PC-3 (cell line): ENCODE measurements around the gene EMC8. TPM values are rescaled to one million over a fixed set of nuclear protein-coding genes. Genes with fewer than 3 reads are reported as not detected.

Source experiments
- ATAC-seq: fragments of 200-7000 bp; cut with Tn5 transposase; 2 replicates; pipeline ENCODE4 v1.9.1; 2020; ENCODE audit warnings: mild to moderate bottlenecking, moderate library complexity
- BruUV-seq: library from RNA; stranded (reverse); fragments of 400-500 nt; replicated peaks from 2 replicates; lab custom pipeline; 2021; lab: Mats Ljungman, UMichigan
- CTCF ChIA-PET: fragments of 300-600 bp; sonication (Branson Sonifier 250); formaldehyde crosslinking; loops from one replicate; lab custom pipeline; 2022; ENCODE audit warnings: antibody characterized with exemption; lab: Charles Lee
- POLR2A ChIA-PET: fragments of 300-600 bp; sonication (Branson Sonifier 250); formaldehyde crosslinking; loops from one replicate; lab custom pipeline; 2022; ENCODE audit warnings: antibody characterized with exemption; ENCODE audit not compliant: unreplicated experiment; lab: Charles Lee
- DNase-seq: peaks from one replicate; pipeline ENCODE4 v3.0.0-alpha.2; 2015
- H2AFZ ChIP-seq: fragments of 300-600 bp; sonication (generic); 2 replicates; pipeline ENCODE4 v1.6.0; 2016; ENCODE audit warnings: antibody characterized with exemption, low read length
- H3F3A ChIP-seq: fragments of 300-600 bp; sonication (generic); one replicate; pipeline ENCODE4 v1.6.0; 2017; ENCODE audit warnings: antibody characterized with exemption, low read length, control low read depth, mild to moderate bottlenecking; ENCODE audit not compliant: unreplicated experiment
- H3K27ac ChIP-seq: fragments of 300-600 bp; sonication (generic); 2 replicates; pipeline ENCODE4 v1.5.1; 2016; ENCODE audit warnings: mild to moderate bottlenecking, low read length
- H3K27me3 ChIP-seq: fragments of 300-600 bp; sonication (generic); 2 replicates; pipeline ENCODE4 v1.6.1; 2016; ENCODE audit warnings: low read length, mixed read lengths
- H3K36me3 ChIP-seq: fragments of 300-600 bp; sonication (generic); 2 replicates; pipeline ENCODE4 v1.6.1; 2016; ENCODE audit warnings: low read depth, mixed run types, low read length, mixed read lengths
- H3K4me1 ChIP-seq: fragments of 300-600 bp; sonication (generic); 2 replicates; pipeline ENCODE4 v1.5.1; 2016; ENCODE audit warnings: low read length; ENCODE audit not compliant: insufficient read depth
- H3K4me2 ChIP-seq: fragments of 300-600 bp; sonication (generic); 2 replicates; pipeline ENCODE4 v1.6.0; 2016; ENCODE audit warnings: low read length
- H3K4me3 ChIP-seq: fragments of 300-600 bp; sonication (generic); 2 replicates; pipeline ENCODE4 v1.5.1; 2016; ENCODE audit warnings: mild to moderate bottlenecking, low read length, mixed read lengths
- H3K79me2 ChIP-seq: fragments of 300-600 bp; sonication (generic); 2 replicates; pipeline ENCODE4 v1.6.1; 2017; ENCODE audit warnings: low read length, mixed read lengths
- H3K9ac ChIP-seq: fragments of 300-600 bp; sonication (generic); 2 replicates; pipeline ENCODE4 v1.6.0; 2016; ENCODE audit warnings: mild to moderate bottlenecking, low read length
- H3K9me2 ChIP-seq: fragments of 300-600 bp; sonication (generic); replicated peaks from 2 replicates; pipeline ENCODE4 v1.6.1; 2016; ENCODE audit warnings: mixed run types, low read length, mixed read lengths
- H3K9me3 ChIP-seq: fragments of 300-600 bp; sonication (generic); 2 replicates; pipeline ENCODE4 v1.6.1; 2016; ENCODE audit warnings: low read length, mixed read lengths
- H4K20me1 ChIP-seq: fragments of 300-600 bp; sonication (generic); 2 replicates; pipeline ENCODE4 v1.6.1; 2016; ENCODE audit warnings: low read length, mixed read lengths
- EZH2 ChIP-seq: fragments of 300-600 bp; sonication (generic); IDR thresholded peaks from one replicate; pipeline ENCODE4 v1.6.1; 2017; ENCODE audit warnings: antibody characterized with exemption, mild to moderate bottlenecking, low read length; ENCODE audit not compliant: unreplicated experiment
- EZH2phosphoT487 ChIP-seq: fragments of 300-600 bp; sonication (generic); IDR thresholded peaks from 2 replicates; pipeline ENCODE4 v1.6.1; 2018; ENCODE audit warnings: mild to moderate bottlenecking, antibody characterized with exemption, low read length, borderline replicate concordance
- intact Hi-C: fragments of 100-400 bp; cut with micrococcal nuclease; formaldehyde crosslinking; loops from 2 replicates; pipeline ENCODE4 v1.9.0; 2023
- total RNA-seq: library from RNA; depleted of rRNA; stranded (reverse); fragments of >200 nt; gene quantifications from 2 replicates; pipeline ENCODE4 v1.2.3, GENCODE V29; 2014
- TF ChIP-seq, protein P1 (sequence below): fragments of 300-600 bp; sonication (generic); conservative IDR thresholded peaks from 2 replicates; pipeline ENCODE4 v1.5.1; 2017; ENCODE audit warnings: antibody characterized with exemption, low read depth, mild to moderate bottlenecking, low read length

EMC8 gene
- total RNA-seq, 1 experiment from 2014 or later: 46.1 TPM

DNA sequence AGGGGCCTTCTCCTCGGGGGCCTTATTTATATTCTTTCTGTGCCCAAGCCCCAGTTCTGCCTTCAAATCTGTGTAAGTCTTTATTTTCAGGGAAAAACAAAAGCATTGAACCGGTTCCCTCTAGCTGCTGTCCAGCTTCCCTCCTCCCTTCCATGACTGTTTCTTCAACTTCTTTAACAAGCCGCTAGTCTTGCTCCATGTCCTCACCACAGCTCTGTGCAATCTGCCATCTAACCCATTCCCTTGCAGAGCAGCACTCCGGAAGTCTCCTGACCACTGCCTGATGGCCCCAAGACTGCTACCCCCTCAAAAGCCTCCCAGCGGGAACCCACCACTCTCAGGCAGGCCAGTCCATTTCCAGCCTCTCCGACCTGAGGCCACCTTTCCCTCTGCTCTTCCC, 16.9 kb downstream of the EMC8 start:
- CTCF ChIA-PET: no interaction called here
- no peak overlapping the region for H3K27ac ChIP-seq
- no peak for ATAC-seq
- TF ChIP-seq EZH2phosphoT487 (no peak), EZH2 (no peak)
- TF ChIP-seq, protein P1, sequence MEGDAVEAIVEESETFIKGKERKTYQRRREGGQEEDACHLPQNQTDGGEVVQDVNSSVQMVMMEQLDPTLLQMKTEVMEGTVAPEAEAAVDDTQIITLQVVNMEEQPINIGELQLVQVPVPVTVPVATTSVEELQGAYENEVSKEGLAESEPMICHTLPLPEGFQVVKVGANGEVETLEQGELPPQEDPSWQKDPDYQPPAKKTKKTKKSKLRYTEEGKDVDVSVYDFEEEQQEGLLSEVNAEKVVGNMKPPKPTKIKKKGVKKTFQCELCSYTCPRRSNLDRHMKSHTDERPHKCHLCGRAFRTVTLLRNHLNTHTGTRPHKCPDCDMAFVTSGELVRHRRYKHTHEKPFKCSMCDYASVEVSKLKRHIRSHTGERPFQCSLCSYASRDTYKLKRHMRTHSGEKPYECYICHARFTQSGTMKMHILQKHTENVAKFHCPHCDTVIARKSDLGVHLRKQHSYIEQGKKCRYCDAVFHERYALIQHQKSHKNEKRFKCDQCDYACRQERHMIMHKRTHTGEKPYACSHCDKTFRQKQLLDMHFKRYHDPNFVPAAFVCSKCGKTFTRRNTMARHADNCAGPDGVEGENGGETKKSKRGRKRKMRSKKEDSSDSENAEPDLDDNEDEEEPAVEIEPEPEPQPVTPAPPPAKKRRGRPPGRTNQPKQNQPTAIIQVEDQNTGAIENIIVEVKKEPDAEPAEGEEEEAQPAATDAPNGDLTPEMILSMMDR: no peak
- no peaks in the 10 kb centered on the region for H3K27me3 ChIP-seq
- no peaks in the 10 kb centered on the region for H3K9me3 ChIP-seq
- H4K20me1 ChIP-seq: 0 out of 2 replicates have a peak, but pooled peaks cover 3% of the 10 kb centered on the region
- POLR2A ChIA-PET: interaction anchor here (0.6 kb wide), 1 partner anchor 564 kb away, joined by 3 read pairs; no protein-coding TSS in a partner anchor
- no peaks in the 10 kb centered on the region for H3K9me2 ChIP-seq
- no peak overlapping the region for H3K9ac ChIP-seq
- H2AFZ ChIP-seq: no peak overlapping the region
- H3K4me1 ChIP-seq: peaks cover 16% of the 10 kb centered on the region
- DNase-seq: no peak
- peaks cover 6% of the 10 kb centered on the region; the same call in 1 of the 2 replicates for H3K79me2 ChIP-seq
- peaks cover 9% of the 10 kb centered on the region for H3F3A ChIP-seq
- intact Hi-C loops: no loop called here
- no TSS peak for BruUV-seq
- H3K4me2 ChIP-seq: no peak overlapping the region
- H3K36me3 ChIP-seq: peaks cover 9% of the 10 kb centered on the region; the same call in 1 of the 2 replicates
- H3K4me3 ChIP-seq: no peak overlapping the region

- Histone ChIP-seq H2AFZ (no peak overlapping the region), H3K9ac (no peak overlapping the region), H3K4me2 (no peak overlapping the region), H3K27ac (no peak overlapping the region), H3K4me1 (peaks cover 22% of the 10 kb centered on the region), H3K9me2 (no peaks in the 10 kb centered on the region), H3K9me3 (no peaks in the 10 kb centered on the region), H3K79me2 (peaks cover 6% of the 10 kb centered on the region; the same call in 1 of the 2 replicates), H3K4me3 (no peak overlapping the region), H4K20me1 (0 out of 2 replicates have a peak, but pooled peaks cover 4% of the 10 kb centered on the region), H3F3A (peaks cover 9% of the 10 kb centered on the region), H3K27me3 (no peaks in the 10 kb centered on the region), H3K36me3 (peaks cover 9% of the 10 kb centered on the region; the same call in 1 of the 2 replicates)
- CTCF ChIA-PET: no interaction called here
- intact Hi-C loops: no loop called here
- POLR2A ChIA-PET: interaction anchor here (0.6 kb wide), 1 partner anchor 564 kb away, joined by 3 read pairs; no protein-coding TSS in a partner anchor
- ATAC-seq (no peak), DNase-seq (peak; percentile 14)
- BruUV-seq: no TSS peak
- TF ChIP-seq EZH2 (no peak), EZH2phosphoT487 (no peak)
- TF ChIP-seq, protein P1: no peak
Observed at GRCh38 chr16:85781695-85782370, 17.5 kb downstream of the EMC8 start.

GRCh38 chr16:85781156-85781555, 18.2 kb downstream of the EMC8 start:
- ChIA-PET POLR2A (no interaction called here), CTCF (no interaction called here)
- Histone ChIP-seq H3K9ac (no peak overlapping the region), H2AFZ (no peak overlapping the region), H3K36me3 (peaks cover 9% of the 10 kb centered on the region; the same call in 1 of the 2 replicates), H4K20me1 (0 out of 2 replicates have a peak, but pooled peaks cover 4% of the 10 kb centered on the region), H3K4me2 (no peak overlapping the region), H3K4me3 (no peak overlapping the region), H3K27ac (no peak overlapping the region), H3K79me2 (peaks cover 6% of the 10 kb centered on the region; the same call in 1 of the 2 replicates), H3K27me3 (no peaks in the 10 kb centered on the region), H3K9me2 (no peaks in the 10 kb centered on the region), H3K9me3 (no peaks in the 10 kb centered on the region), H3K4me1 (peaks cover 28% of the 10 kb centered on the region), H3F3A (peaks cover 9% of the 10 kb centered on the region)
- no TSS peak for BruUV-seq
- DNase-seq: no peak
- TF ChIP-seq EZH2: no peak
- TF ChIP-seq, protein P1: no peak
- no peak for TF ChIP-seq EZH2phosphoT487
- ATAC-seq: no peak
- intact Hi-C loops: no loop called here
